Stimulated activated CD4-positive, alpha-beta T cell treated with anti-CD3 and anti-CD28 coated beads, TNF-alpha, amount 100 ng/mL, for 48 hours (primary cell): ENCODE data around the gene PAQR6.

ENCODE experiments used
- DNase-seq, 3 donors: peaks; one replicate each; pipeline ENCODE4 v3.0.0-alpha.2; 2020; ENCODE audit warnings: low read depth in 3 of 3

PAQR6 gene

GRCh38 chr1:156263288-156263655 lies 15.4 kb upstream of the PAQR6 start:
- DNase-seq, result no peak

DNA sequence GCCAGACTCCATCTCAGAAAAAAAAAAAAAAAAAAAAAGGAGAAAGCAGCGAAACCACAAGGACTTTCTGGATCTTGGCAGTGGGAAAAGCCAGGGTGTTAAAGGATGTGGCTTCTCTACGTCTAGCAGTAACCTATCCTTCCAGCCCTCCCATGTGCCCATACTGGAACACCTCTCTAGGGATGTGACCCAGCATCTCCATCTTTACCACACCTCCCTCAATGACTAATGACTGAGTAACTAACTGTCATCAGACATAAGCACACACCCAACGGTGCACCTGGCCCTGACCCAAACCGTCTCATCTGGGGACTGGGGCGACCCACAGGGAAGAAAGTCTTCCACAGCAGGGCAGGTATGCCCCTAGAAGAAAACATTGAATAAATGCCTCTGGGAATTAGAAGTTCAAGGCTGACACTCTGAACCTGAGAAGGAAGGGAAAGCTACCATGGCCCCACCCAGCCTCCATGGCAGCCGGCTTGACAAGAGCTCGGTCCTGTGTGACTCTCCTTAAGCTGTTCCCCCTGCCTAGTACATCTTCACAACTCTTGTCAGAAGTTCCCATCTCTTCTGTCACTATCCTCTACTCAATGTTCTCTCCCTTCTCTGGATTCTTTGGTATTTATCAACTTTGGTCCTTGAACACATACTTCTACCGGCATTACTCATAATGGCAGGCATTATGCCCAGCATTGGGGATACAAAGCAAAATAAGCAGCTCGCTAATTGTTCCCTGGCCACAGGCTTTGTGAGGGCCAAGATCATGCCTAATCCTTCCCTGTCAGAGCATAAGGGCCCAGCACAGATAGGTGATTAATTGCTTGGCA lies 14.8 kb upstream of the PAQR6 start:
- DNase-seq, result no peak

DNA sequence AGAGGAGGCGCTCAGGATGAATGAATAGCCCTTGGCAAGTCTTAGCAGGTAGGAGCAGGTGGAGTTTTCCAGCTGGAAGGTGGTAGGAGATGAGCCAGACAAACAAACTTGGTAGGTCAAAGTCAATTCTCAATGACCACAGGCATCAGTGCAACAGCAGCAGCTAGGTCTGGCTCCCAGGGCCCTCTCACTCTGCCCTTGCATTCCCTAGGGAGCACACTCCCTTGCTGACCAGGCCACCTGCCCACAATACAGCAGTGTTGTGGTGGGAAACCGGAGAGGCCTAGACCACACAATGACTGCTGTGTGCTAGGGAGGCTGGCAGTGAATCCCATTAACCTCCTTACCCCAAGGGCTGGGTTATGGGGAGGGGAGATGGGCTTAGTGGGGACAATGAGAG lies 13.0 kb upstream of the PAQR6 start:
- no peak for DNase-seq

DNA sequence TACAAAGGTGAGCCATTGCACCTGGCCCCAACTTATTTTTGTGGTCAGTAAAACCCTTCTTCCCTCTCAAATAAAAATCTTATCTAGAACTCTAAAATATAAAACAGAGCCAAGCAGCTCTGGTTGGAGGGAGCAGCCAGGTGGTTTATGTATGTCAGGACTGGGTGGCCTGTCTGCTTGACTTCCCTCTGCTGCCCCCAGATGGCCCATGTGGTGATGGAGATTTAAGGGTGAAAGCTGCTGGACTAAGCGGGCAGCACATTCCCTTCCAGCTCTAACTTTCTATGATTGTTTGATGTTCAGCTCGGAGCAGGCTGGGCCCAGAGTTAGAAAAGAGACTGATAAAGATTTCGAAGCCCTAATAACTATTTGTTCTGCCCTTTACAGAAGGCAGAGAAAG lies 11.9 kb upstream of the PAQR6 start:
- no peak for DNase-seq

DNA sequence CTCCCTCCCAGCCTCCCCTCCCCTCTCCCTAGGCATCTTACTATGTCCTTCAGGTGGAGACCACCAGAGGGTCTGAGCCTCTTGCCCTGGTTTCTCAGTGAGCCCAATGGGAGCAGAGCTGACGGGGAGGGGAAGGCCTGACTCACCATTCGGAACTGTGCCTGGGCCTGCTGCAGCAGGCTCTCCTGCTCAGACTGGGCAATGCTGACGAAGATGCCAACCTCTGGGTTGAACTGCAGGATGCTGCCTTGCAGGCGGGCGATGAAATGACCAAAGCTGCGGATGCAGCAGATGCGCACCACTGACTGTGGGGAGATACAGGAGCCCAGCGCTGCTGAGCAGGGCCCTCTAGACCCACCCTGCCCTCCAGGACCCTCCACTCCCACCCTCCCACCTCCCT lies 11.0 kb upstream of the PAQR6 start:
- no peak for DNase-seq

DNA sequence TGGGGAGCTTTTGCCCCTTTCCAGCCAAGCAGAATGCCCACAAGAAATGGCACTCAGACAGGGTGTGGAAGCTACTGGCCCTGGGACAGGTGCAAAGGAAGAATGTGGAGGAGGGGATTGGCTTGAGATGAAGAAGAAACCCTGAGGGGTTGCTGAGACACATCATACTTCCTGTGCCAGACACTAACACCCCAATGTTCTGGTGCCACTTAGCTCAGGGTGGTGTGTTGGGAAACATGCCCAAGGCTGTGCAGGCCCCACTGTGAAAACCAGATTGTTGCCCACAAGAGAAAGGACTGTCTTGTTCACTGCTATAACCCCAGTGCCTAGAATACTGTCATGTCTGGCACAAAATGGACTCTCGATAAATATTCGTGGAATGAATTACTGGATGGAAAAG lies 9.9 kb upstream of the PAQR6 start:
- no peak for DNase-seq

DNA sequence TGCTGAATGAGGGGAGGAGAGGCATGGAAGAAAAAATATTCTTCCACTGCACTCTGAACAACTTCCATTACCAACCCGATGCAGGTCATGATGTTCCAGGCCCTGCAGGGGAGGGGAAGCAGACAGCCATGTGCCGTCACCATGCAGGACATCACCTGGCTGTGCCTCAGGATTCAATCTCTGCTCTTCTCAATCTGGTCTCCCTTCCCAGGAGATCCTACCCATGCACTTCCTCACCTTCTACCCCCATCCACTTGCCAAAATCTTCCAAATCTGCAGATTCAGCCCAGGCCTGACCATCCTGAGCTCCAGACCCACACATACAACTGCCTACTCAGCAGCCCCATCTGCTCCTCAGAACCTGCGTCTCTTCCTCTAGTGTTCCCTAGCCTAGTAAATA lies 5.8 kb upstream of the PAQR6 start:
- DNase-seq, result no peak

GRCh38 chr1:156251527-156251926 lies 3.7 kb upstream of the PAQR6 start:
- DNase-seq, result no peak

GRCh38 chr1:156249593-156249992 lies 1.7 kb upstream of the PAQR6 start:
- DNase-seq, result no peak

DNA sequence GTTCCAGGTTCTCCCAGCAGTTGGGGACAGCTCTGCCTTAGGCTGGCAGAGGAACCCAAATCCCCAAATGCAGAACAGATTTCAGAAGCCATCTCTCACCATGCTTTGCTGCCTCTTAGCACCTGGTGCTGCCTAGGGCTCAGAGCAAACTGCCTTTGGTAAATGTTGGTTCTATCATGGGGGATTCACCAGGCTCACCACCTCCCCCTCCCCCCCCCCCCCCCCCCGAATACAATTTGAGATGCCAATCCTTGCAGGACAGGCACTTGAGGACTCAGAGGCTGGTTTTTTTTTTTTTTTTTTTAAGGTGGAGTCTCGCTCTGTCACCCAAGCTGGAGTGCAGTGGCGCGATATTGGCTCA lies 447 bp upstream of the PAQR6 start:
- DNase-seq, result no peak

- DNase-seq, result no peak
These were observed 936 bp downstream of the PAQR6 start for GRCh38 chr1:156246781-156247459.

GRCh38 chr1:156246241-156246780 lies 1.5 kb downstream of the PAQR6 start:
- DNase-seq, result no peak

GRCh38 chr1:156245451-156246232 lies 2.2 kb downstream of the PAQR6 start:
- DNase-seq, result no peak

DNA sequence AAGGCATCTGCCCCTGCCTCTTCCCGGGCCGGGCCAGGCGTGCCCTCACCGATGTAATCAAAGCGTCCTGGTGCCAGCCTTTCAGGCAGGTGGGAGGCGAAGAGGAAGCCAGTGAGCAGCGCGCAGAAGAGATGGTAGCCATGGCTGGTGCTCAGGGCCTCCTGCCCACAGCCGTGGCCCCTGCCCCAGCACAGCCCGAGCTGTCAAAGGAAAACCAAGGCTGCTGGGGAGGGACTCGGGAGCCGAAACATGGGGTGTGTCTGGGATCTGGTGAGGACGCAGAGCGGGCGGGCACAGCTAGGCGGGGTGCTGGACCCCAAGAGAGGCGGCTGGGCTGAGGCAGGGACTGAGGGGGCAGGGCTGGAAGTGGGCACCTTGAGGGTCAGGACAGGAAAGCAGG lies 3.1 kb downstream of the PAQR6 start:
- no peak for DNase-seq

GRCh38 chr1:156244126-156244525 lies 3.7 kb downstream of the PAQR6 start:
- DNase-seq, result no peak

GRCh38 chr1:156242738-156243137 lies 5.1 kb downstream of the PAQR6 start:
- DNase-seq, result no peak

DNA sequence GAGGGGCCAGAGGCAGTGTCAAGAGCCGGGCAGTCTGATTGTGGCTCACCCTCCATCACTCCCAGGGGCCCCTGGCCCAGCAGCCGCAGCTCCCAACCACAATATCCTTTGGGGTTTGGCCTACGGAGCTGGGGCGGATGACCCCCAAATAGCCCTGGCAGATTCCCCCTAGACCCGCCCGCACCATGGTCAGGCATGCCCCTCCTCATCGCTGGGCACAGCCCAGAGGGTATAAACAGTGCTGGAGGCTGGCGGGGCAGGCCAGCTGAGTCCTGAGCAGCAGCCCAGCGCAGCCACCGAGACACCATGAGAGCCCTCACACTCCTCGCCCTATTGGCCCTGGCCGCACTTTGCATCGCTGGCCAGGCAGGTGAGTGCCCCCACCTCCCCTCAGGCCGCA lies 5.9 kb downstream of the PAQR6 start, which contains the start of gene BGLAP:
Gene BGLAP (plus strand): TSS at position 259 of the 400 bp plus-strand sequence. CDS start 48 bp downstream, at position 307.
- no peak for DNase-seq

GRCh38 chr1:156241311-156241811 lies 6.5 kb downstream of the PAQR6 start:
- DNase-seq, result no peak

- DNase-seq, result no peak
These were observed 9.6 kb downstream of the PAQR6 start for GRCh38 chr1:156238248-156238647.

DNA sequence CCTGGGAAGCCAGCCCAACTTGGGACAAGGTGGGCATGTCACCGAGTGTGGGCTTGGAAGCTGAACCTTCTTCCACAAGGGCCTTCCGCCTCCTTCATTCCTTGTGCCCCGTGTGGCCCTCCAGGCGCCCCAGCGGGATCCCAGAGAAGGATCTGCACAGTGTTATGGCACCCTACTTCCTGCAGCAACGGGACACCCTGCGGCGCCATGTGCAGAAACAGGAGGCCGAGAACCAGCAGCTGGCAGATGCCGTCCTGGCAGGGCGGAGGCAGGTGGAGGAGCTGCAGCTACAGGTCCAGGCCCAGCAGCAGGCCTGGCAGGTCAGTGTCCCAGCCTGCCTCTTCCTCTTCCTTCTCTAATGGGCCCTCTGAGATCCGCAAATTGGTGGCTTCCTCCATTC lies 11.7 kb downstream of the PAQR6 start:
- DNase-seq, result no peak

DNA sequence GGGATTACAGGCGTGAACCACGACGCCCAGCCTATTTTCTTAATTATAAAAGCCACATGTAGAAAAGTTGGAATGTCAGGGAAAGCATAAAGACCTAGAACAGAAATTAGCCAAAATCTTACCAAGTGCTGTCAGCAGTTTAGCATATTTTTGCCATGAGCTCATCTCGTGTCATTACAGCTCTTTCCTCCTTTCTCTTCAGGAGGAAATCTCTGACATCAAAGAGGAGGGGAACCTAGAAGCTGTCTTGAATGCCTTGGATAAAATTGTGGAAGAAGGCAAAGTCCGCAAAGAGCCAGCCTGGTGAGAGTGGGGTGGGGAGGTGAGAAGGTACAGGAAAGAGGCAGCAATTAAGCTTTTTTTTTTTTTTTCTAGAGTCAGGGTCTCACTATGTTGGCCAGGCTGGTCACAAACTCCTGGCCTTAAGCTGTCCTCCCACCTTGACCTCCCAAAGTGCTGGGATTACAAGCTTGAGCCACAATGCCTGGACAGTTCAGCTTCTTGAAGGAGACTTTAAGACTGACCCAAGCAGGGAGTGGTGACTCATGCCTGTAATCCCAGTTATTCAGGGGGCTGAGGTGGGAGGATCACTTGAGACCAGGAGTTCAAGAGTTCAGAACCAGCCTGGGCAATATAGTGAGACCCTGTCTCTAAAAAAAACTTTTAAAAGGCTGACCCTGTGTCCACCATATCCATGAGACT lies 14.3 kb downstream of the PAQR6 start:
- DNase-seq, result no peak
